ENCODE results near the gene PGS1.

DNA sequence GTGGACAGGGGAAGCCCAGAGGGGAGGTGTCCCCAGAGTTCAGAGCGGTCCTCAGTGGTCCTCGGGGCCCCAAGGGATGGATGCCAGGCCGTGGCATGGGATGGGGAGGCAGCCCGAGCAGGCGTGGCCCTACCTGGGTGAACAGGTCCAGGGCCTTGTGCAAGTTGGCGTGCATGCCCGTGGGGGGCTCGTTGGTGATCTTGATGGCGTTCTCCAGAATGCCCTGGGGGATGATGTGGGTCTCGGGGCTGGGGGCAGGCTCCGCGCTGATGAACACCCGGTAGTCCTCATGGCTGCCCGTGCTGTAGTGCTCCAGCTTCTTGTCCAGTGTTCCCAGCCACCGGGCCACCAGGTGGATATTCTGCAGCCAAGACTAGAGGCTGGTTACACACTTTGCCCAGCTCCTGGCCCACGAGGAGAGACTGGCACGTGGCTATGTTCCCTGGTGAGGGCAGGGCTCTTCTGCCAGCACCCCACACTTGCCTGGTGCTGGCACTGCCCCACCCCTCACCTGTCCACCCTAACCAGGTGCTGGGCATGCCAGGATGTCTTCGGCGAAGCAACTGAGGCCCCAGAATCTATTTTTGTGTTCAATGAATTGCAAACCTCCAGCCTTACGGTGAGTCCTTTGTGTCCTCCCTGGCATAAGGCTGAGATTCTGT, 59.2 kb downstream of the PGS1 start:
- TF ChIP-seq, protein P1, sequence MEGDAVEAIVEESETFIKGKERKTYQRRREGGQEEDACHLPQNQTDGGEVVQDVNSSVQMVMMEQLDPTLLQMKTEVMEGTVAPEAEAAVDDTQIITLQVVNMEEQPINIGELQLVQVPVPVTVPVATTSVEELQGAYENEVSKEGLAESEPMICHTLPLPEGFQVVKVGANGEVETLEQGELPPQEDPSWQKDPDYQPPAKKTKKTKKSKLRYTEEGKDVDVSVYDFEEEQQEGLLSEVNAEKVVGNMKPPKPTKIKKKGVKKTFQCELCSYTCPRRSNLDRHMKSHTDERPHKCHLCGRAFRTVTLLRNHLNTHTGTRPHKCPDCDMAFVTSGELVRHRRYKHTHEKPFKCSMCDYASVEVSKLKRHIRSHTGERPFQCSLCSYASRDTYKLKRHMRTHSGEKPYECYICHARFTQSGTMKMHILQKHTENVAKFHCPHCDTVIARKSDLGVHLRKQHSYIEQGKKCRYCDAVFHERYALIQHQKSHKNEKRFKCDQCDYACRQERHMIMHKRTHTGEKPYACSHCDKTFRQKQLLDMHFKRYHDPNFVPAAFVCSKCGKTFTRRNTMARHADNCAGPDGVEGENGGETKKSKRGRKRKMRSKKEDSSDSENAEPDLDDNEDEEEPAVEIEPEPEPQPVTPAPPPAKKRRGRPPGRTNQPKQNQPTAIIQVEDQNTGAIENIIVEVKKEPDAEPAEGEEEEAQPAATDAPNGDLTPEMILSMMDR (IDR thresholded peaks at IDR 0.05): no peak
- TF ChIP-seq EP300 (IDR thresholded peaks at IDR 0.05) (no peak), POLR2AphosphoS5 (IDR thresholded peaks at IDR 0.05) (no peak), POLR2A (IDR thresholded peaks at IDR 0.05; ENCODE audit: low read depth) (no peak)

Data from esophagus muscularis mucosa (tissue), 4 donors.